ENCODE results near the gene TBCD. TPM values are rescaled to one million over a fixed set of nuclear protein-coding genes. Genes with fewer than 3 reads are reported as not detected.
"Not testable (repeated sequence)": the region's sequence is repeated elsewhere in the genome, so short reads cannot be mapped to it uniquely, and the experiment has no call there.

The TBCD gene
- total RNA-seq, 2 donors from 2014 or later: 55.0 to 55.5 TPM

- H3K27ac ChIP-seq: no peak overlapping the region
- DNase-seq (ENCODE audit: low spot score) (no peak), ATAC-seq (ENCODE audit: insufficient number of reproducible peaks, low FRiP score, low read depth) (no peak)
- no peaks in the 10 kb centered on the region for H3K36me3 ChIP-seq
- no peaks in the 10 kb centered on the region for H3K27me3 ChIP-seq (replicated peaks; ENCODE audit: insufficient read depth)
- H3K4me3 ChIP-seq: no peak overlapping the region
- H3K9me3 ChIP-seq: no peaks in the 10 kb centered on the region
- H3K4me1 ChIP-seq (ENCODE audit: control insufficient read depth in 1 of 2, low read depth in 2 of 2): peaks cover 0 to 3% of the 10 kb centered on the region in 2 donors
- TF ChIP-seq CTCF (IDR thresholded peaks at IDR 0.05): no peak
Observed at GRCh38 chr17:82979718-82980117, 227.9 kb downstream of the TBCD start.

GRCh38 chr17:82980632-82981031 lies 228.8 kb downstream of the TBCD start:
- TF ChIP-seq CTCF (IDR thresholded peaks at IDR 0.05): no peak
- DNase-seq (ENCODE audit: low spot score) (no peak), ATAC-seq (ENCODE audit: insufficient number of reproducible peaks, low FRiP score, low read depth) (no peak)
- Histone ChIP-seq H3K36me3 (no peaks in the 10 kb centered on the region), H3K9me3 (no peaks in the 10 kb centered on the region), H3K27me3 (replicated peaks; ENCODE audit: insufficient read depth) (no peaks in the 10 kb centered on the region), H3K4me3 (no peak overlapping the region), H3K4me1 (ENCODE audit: control insufficient read depth in 1 of 2, low read depth in 2 of 2) (peaks cover 0 to 3% of the 10 kb centered on the region in 2 donors), H3K27ac (no peak overlapping the region)

DNA sequence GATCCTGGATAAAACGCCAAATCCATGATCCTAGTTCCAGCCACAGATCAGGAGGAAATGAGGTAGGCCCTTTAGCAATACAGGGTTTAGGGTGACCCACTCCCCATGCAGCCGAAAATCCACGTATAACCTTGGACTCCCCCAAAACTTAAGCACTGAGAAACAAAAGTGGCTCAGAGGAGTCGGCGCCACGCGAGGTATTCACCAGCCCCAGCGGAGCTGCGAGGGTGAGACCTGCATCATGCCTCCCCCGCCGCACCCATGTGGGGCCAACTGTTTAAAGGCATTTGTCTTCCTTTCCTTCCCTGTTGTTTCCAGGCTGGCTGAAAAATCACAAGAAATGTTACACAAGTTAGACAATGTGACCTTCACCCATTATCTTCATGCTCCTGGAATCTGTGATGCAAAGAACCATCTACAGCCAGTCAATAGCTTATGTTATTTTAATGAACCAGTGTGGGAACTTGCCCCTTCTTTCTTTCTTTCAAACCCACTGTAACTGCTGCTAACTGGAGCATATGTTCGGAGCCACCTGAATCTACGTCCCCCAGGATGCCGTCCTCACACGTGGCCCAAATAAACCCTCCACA lies 229.4 kb downstream of the TBCD start:
- no peak for ATAC-seq (ENCODE audit: insufficient number of reproducible peaks, low FRiP score, low read depth)
- no peak overlapping the region for H3K27ac ChIP-seq
- no peak for DNase-seq (ENCODE audit: low spot score)
- H3K4me3 ChIP-seq: no peak overlapping the region
- H3K4me1 ChIP-seq (ENCODE audit: control insufficient read depth in 1 of 2, low read depth in 2 of 2): peaks cover 0 to 3% of the 10 kb centered on the region in 2 donors
- H3K36me3 ChIP-seq: no peaks in the 10 kb centered on the region
- H3K27me3 ChIP-seq (replicated peaks; ENCODE audit: insufficient read depth): no peaks in the 10 kb centered on the region
- H3K9me3 ChIP-seq: no peaks in the 10 kb centered on the region
- no peak for TF ChIP-seq CTCF (IDR thresholded peaks at IDR 0.05)

- no peaks in the 10 kb centered on the region for H3K9me3 ChIP-seq
- DNase-seq (ENCODE audit: low spot score) (no peak), ATAC-seq (ENCODE audit: insufficient number of reproducible peaks, low FRiP score, low read depth) (no peak)
- no peaks in the 10 kb centered on the region for H3K27me3 ChIP-seq (replicated peaks; ENCODE audit: insufficient read depth)
- H3K4me1 ChIP-seq (ENCODE audit: control insufficient read depth in 1 of 2, low read depth in 2 of 2): no peaks in the 10 kb centered on the region
- H3K27ac ChIP-seq: no peak overlapping the region
- no peak overlapping the region for H3K4me3 ChIP-seq
- no peak for TF ChIP-seq CTCF (IDR thresholded peaks at IDR 0.05)
- H3K36me3 ChIP-seq: no peaks in the 10 kb centered on the region
Observed at GRCh38 chr17:82983510-82984248, 231.8 kb downstream of the TBCD start.

GRCh38 chr17:82984249-82984617 lies 232.4 kb downstream of the TBCD start:
- H3K9me3 ChIP-seq; H3K27me3 ChIP-seq (replicated peaks; ENCODE audit: insufficient read depth); DNase-seq (ENCODE audit: low spot score); H3K4me1 ChIP-seq (ENCODE audit: control insufficient read depth in 1 of 2, low read depth in 2 of 2); H3K36me3 ChIP-seq; H3K27ac ChIP-seq; ATAC-seq (ENCODE audit: insufficient number of reproducible peaks, low FRiP score, low read depth); H3K4me3 ChIP-seq: not testable (repeated sequence)
